Amniotic stem cell (primary cell): ENCODE results near the gene SLC38A10.
"Not testable (repeated sequence)": the region's sequence is repeated elsewhere in the genome, so short reads cannot be mapped to it uniquely, and the experiment has no call there.

ENCODE experiments used
- DNase-seq: peaks from one replicate; lab custom pipeline; 2025; lab: John Stamatoyannopoulos, UW

SLC38A10 gene

GRCh38 chr17:81311946-81312345, 16.8 kb upstream of the SLC38A10 start:
- no peak for DNase-seq

GRCh38 chr17:81310949-81311550, 15.9 kb upstream of the SLC38A10 start:
- DNase-seq, result no peak

- DNase-seq, result no peak
Observed at GRCh38 chr17:81309859-81310839, 15.0 kb upstream of the SLC38A10 start.

GRCh38 chr17:81309140-81309858, 14.2 kb upstream of the SLC38A10 start:
- DNase-seq, result no peak

- DNase-seq, result not testable (repeated sequence)
Observed at GRCh38 chr17:81308784-81309139, 13.7 kb upstream of the SLC38A10 start.

- no peak for DNase-seq
Observed at GRCh38 chr17:81307636-81308560, 12.8 kb upstream of the SLC38A10 start.

- no peak for DNase-seq
Observed at GRCh38 chr17:81306898-81307510, 11.9 kb upstream of the SLC38A10 start.

- DNase-seq, result no peak
Observed at GRCh38 chr17:81306491-81306890, 11.4 kb upstream of the SLC38A10 start.

- DNase-seq, result no peak
Observed at GRCh38 chr17:81305051-81305630, 10.0 kb upstream of the SLC38A10 start.

- no peak for DNase-seq
Observed at GRCh38 chr17:81304196-81305015, 9.3 kb upstream of the SLC38A10 start.

GRCh38 chr17:81303385-81303784, 8.3 kb upstream of the SLC38A10 start:
- no peak for DNase-seq

- no peak for DNase-seq
Observed at GRCh38 chr17:81302861-81303333, 7.8 kb upstream of the SLC38A10 start.

- DNase-seq, result no peak
Observed at GRCh38 chr17:81302324-81302723, 7.2 kb upstream of the SLC38A10 start.

GRCh38 chr17:81301195-81302144, 6.4 kb upstream of the SLC38A10 start:
- DNase-seq, result no peak

- no peak for DNase-seq
Observed at GRCh38 chr17:81300586-81301155, 5.6 kb upstream of the SLC38A10 start.

- DNase-seq, result no peak
Observed at GRCh38 chr17:81299846-81300585, 4.9 kb upstream of the SLC38A10 start.

GRCh38 chr17:81298991-81299738, 4.1 kb upstream of the SLC38A10 start:
- DNase-seq, result no peak
